Activated CD8-positive, alpha-beta memory T cell treated with anti-CD3 and anti-CD28 coated beads, Interleukin-2, amount 50 U/mL, for 24 hours (primary cell): Measurements from ENCODE around the gene SLC13A4.
"Not testable (repeated sequence)": the region's sequence is repeated elsewhere in the genome, so short reads cannot be mapped to it uniquely, and the experiment has no call there.

Source experiments
- DNase-seq: peaks from one replicate; pipeline ENCODE4 v3.0.0-alpha.2; 2020; ENCODE audit errors: extremely low read depth

Gene SLC13A4

DNA sequence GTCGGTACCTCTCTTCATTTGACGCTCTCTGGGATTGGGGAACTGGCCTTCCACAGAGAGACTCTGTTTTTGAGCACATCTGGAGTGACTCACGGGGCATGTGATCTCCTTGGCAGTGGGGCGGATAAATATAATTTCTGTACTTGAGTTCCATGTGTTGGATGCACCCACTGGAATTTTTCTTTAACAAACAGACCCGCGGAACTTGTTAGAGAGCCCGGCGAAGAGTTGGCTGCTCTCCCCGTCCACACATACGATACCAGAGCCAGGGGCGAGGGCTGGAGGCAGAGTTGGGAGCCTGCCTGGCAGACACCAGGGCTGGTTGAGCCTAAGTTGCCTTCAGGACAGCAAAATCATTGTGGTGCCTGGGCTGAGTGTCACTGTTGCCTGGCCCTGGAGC is 20.8 kb upstream of the SLC13A4 start, which contains the start of gene FAM180A:
Gene FAM180A (minus strand): TSS at position 44 of the 400 bp plus-strand sequence. CDS start 233 bp downstream, outside the sequence.
- no peak for DNase-seq

GRCh38 chr7:135747366-135747765 is 19.4 kb upstream of the SLC13A4 start:
- no peak for DNase-seq

DNA sequence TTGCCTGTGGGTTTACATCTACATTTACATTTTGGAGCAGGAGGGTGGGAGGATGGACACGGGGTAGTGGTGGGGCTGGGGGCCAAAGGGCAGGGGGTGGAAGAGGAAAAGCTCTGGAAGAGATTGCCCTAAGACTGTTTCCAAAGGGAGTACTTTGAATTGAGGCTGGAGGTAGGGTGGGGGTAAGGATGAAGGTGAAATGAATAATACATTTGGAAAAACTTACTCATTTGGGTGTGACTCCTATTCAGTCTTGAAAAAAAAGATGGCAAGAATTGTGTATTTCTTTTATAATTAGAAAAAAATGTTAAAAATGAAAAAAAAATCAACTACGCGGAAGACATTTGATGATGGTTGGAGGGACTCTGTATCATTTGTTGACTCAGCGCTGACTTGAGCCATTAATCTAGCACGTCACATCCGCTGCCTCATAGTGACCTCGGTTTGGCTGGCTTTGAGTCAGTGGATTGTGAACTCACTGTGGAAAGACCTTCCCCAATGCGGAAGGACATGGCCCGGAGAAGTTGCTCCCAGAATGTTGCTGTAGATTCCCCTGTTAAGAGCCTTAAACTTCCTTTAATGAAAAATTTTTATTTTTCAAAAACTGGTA is 17.8 kb upstream of the SLC13A4 start:
- DNase-seq: no peak

DNA sequence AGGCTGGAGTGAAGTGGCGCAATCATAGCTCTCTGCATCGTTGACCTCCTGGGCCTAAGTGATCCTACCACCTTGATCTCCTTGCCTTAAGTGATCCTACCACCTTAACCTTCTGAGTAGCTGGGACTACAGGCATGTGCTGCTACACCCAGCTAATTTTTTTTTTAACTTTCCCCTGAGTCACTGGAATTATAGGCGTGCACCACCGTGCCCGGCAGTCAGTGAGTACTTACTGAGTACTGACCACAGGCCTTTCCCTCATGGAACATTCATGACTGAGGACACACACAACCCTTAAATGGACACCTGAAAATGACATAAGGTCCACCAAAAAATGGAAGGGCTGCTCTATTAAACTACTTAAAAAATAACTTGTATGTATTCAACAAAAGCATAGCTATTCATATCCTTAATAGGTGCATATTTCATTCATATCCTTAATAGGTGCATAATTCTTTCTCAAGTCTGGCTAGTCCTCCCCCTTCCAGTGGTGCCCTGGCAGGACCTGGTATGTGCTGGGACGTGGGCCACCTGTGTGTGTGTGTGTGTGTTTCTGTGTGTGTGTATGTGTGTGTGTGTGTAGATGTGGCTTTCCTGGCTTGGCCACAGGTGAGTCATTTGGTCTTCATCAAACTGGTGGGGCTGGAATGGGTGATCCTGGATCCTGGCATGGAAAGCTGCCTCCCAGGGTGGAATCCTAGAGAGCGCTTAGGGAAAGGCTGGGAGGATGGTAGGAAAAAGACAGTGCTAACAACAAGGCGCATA is 17.1 kb upstream of the SLC13A4 start:
- no peak for DNase-seq

DNA sequence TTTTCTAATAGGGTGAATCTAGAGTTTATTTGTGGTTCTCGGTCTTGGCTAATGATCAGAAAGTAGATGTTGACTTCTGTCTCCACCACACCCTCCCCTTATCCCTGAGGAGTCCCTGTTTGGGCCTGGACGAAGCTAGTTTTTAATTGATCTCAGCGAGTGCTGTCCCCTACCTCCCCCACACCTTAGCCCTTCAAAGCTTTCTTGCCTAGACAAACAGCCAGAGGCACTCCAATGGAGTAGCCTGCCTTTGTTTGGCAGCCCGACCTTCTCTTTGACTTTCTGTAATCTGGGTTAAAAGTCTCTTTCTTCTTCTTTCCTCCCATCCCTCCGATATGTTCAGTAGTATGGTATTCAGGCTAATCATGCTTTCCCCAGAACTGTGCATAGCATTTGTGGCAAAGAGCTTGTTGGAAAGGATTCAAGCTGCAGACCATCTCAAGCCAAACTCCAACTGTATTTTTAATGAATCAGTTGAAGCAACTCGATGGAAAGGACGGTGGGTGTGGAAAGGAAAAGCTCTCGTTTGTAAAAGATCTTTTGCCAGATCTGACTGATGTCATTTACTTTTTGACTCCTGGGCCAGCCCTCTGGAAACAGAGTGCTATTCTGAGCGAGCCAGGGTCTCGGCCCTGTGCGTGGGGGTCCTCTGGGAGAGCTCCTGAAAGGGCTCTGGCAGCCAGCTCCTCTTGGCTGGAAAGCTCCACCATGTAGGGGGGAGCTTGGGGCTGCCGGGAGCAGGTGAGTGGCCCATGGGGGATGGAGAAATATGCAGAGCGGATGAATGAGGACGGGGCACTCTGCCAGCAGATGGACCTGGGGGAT is 16.1 kb upstream of the SLC13A4 start:
- no peak for DNase-seq

- DNase-seq: no peak
Measured at GRCh38 chr7:135742371-135742770, 14.4 kb upstream of the SLC13A4 start.

DNA sequence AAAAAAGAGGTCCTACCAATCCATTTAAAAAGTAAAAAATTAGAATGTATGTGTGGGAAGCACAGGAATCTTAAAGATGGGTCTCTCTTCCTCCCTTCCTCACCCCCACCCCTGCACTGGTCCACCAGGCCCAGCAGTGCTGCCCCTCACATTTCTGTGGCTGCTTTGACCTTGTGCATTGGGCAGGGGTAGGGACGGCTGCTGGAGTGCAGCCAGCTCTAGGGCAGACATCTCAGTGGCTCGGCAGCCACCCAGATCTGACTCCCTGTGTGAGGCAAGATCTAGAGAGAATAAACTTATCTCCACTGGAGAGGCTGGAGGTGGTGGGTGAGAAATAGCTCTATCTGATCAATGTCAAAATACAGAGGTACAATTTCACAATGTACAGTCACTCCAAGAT is 13.9 kb upstream of the SLC13A4 start:
- no peak for DNase-seq

- DNase-seq: no peak
Measured at GRCh38 chr7:135740889-135741288, 12.9 kb upstream of the SLC13A4 start.

DNA sequence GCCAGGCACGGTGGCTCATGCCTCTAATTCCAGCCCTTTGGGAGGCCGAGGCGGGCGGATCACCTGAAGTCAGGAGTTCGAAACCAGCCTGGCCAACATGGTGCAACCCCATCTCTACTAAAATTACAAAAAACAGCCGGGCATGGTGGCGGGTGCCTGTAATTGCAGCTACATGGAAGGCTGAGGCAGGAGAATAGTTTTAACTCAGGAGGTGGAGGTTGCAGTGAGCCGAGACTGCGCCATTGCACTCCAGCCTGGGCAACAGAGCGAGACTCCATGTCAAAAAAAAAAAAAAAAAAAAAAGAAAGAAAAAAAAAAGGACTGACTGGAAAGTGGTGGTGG is 9.3 kb upstream of the SLC13A4 start:
- not testable (repeated sequence) for DNase-seq

DNA sequence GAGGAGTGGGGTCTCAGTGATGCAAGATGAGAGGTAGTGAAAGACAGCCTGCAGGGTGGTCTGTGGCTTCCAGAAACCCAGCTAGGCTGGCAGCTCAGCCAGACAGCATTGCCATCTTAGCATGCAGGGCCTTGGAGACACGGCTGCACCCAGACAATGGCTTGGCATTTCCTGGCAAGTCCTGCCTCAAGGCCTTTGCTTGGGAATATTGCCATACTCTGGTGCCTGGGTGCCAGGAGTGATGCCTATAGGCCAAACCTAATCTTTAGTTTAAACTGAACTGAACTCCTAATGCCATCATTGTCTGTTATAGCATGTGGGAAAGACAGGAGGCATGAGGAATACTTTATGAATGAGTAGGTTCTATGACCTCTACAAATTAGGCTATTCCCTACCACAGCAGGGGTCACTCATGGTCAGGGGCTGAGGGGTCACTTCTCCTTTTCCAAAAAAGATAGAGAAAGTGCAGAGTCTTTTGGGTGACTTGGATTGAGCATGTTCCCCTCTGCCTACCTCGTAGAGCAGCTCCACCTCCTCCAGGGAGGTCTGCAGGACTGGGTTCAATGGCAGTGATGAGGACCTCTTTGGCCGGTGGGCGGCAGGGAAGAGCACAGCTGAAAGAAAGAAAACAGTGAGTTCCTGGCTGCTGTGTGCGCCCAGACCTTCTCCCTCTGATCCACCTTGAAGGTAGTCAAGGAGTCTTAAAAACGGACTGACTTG is 8.8 kb upstream of the SLC13A4 start:
- no peak for DNase-seq

- no peak for DNase-seq
Measured at GRCh38 chr7:135734343-135734689, 6.3 kb upstream of the SLC13A4 start.

DNA sequence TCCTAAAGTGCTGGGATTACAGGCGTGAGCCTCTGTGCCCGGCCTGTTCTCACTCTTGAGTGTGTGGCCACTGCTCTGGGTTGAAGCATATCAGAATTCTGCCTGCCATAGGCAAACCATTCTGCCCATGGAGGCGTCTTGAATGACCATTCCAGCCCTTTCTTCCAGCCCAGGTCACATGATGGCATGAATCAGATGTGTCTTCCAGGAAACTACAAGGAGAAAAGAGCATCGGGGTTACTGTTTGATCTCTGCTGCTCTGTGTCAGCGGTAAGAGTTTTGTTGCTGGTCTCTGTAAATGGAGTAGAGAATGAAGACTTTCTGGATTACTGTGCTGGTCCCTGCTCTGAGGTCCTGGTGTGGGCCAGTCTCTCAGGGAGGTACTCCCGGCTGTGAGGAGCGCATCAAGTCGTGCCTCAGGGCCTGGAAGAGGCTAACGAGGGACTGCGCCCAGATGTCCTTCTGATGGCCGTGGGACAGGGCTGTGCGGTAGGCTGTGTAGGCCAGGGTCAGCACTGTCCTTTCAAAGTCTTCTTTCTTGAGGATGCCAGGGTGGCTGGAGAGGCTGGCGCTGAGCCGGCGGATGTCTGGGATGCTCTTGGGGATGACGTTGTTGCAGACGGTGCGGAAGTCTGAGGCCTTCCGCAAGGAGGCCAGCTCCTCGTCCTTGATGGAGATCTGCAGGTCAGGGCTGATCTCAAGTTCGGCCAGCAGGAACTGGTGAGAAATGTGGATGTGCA is 5.8 kb upstream of the SLC13A4 start:
- DNase-seq: no peak

GRCh38 chr7:135731131-135731530 is 3.1 kb upstream of the SLC13A4 start:
- no peak for DNase-seq

DNA sequence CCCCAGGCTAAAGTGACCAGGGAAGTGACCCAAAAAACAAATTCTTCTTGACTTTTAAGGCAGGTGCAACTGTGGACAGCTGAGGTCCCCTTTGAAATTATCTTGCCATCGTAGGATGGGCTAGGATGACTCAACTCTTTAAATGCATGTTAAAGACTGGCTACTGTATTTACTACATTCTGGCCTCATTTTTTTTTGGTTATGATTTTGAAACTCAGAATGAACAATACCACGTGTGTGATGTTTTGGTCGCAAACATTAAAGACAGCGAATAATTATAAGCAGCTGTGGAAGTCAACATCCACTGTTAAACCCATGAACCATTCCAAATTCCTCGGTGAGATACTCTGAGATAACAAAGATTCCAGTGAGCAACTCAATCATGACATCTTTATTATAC is 1.2 kb upstream of the SLC13A4 start:
- DNase-seq: no peak

DNA sequence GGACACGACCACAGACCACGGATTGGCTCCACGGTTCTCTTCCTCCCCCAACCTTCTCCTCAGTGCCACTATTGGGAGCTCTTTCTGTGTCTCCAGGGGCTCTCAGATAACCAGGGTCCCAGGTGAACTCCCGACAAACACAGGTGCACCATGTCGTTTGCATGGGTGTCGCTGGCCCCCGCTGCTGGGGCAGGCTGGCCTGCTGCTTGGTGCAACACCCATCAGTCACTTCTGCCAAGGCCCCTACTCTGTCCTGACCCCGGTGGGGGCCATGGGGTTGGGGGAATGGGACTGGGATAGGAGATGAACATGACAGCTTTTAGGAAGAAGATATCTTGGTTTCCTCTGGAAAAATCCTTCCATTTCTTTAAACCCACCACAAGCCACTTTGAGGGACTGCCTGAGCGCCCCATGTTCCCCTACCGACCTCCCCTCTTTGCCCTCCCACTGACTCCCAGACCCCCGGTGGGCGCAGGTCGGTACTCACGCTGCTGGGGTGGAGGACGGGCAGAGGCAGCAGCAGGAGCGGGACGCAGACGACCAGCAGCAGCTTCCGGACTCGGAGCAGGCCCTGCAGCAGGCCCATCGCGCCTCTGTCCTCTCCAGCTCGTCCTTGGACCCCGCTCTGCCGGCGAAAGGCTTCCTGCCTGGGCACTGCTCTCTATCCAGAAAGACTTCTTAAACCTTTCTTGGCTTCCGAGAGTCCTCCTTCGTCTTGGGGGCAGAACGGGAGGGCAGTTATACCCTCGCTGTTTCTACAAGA is 894 bp downstream of the SLC13A4 start:
- no peak for DNase-seq

DNA sequence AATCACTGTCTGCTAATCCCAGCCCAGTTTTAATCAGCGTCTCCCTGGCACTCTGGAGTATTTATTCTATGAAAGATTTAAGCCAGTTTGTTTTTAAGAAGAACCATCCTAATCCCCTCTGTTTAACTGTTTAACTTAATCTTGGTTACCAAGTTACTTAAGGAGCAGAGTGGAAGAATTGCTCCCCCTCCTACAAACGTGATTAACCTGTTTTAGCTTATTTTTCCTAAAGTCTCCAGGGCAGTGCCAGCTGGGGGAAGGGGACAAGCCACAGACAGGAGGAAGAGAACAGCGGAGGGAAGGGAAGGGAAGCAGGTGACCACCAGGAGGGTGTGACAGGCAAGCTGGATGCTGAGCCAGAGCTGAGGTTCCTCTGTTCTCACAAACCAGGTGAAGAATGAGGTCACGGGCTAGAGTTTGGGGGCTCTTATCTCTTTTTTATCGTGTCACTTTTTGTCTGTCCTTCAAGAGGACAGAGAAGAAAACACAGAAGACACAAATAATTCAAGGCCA is 1.7 kb downstream of the SLC13A4 start:
- no peak for DNase-seq

- DNase-seq: no peak
Measured at GRCh38 chr7:135723411-135723810, 4.6 kb downstream of the SLC13A4 start.

GRCh38 chr7:135721198-135721820 is 6.7 kb downstream of the SLC13A4 start:
- no peak for DNase-seq

DNA sequence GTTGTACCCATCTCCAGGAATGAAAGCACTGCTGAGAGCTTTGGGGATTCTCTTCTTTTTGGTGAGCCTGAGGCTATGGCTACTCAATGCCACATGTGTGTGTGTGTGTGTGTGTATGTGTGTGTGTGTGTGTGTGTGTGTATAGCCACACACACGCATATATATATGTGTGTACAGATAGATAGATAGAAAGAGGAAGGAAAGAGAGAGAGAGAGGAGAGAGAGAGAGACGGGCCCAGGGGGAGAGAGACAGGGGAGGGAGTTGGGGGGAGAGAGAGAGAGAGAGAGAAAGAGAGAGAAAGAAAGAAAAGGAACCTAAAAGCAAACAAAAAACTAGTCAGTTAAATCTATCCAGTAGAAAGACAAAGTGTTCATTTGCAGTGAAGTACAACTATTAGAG is 8.3 kb downstream of the SLC13A4 start:
- DNase-seq: no peak

DNA sequence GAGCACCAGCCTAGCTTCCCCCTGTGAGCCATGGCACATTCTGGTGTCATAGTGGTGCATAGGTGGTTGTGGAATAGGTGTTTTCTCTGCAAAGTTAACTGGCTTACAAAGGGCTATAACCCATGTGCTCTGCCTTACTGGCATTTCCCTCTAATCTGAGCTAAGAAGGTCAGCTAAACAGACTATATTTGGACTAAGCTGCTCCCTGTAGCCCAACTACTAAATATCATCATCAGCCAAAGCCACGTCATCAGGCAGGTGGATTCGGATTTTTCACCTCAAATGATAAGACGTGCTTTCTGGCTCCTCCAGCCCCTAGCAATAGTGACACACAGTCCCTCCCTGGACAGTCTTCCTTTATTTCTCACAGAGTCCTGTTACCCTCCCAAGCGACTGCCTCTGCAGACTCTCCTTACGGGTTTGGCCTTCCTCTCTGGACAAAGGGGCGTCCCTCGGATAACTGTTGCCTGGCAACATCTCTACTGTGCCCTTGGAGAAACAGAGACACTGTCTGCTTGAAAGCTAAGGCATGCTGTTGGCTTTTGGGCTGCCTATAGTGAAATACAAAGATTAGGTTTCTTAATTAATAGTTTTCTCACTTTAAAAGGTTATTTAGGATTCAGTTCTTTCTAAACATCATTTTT is 9.1 kb downstream of the SLC13A4 start:
- DNase-seq: no peak
